Caco-2 (cell line): ENCODE results near the gene IPP. TPM values are rescaled to one million over a fixed set of nuclear protein-coding genes. Genes with fewer than 3 reads are reported as not detected.

Source experiments
- BruUV-seq: library from RNA; stranded (reverse); fragments of 400-500 nt; replicated peaks from 2 replicates; lab custom pipeline; 2021; lab: Mats Ljungman, UMichigan
- CTCF ChIA-PET: fragments of 300-600 bp; sonication (Branson Sonifier 250); formaldehyde crosslinking; loops from one replicate; lab custom pipeline; 2022; ENCODE audit warnings: antibody characterized with exemption; lab: Charles Lee
- POLR2A ChIA-PET: fragments of 300-600 bp; sonication (Branson Sonifier 250); formaldehyde crosslinking; loops from one replicate; lab custom pipeline; 2022; ENCODE audit warnings: antibody characterized with exemption; lab: Charles Lee
- DNase-seq, 2 experiments: peaks; one replicate each; pipeline versions ENCODE4 v3.0.0 to v3.0.0-alpha.2; 2020 to 2022
- H3K27me3 ChIP-seq: replicated peaks from 2 replicates; pipeline ENCODE4 v1.6.0; 2011; ENCODE audit warnings: low read length; ENCODE audit not compliant: control insufficient read depth, insufficient read depth
- H3K36me3 ChIP-seq: 2 replicates; pipeline ENCODE4 v1.5.1; 2011; ENCODE audit warnings: low read length; ENCODE audit not compliant: control insufficient read depth, insufficient read depth
- H3K4me1 ChIP-seq: fragments of 250-450 bp; sonication (Bioruptor Pico); 2 replicates; pipeline ENCODE4 v1.5.1; 2020; ENCODE audit warnings: mild to moderate bottlenecking
- H3K4me3 ChIP-seq: 2 replicates; pipeline ENCODE4 v1.5.1; 2011; ENCODE audit warnings: low read depth, mild to moderate bottlenecking, control low read depth, low read length
- H3K9me3 ChIP-seq: fragments of 250-450 bp; sonication (Bioruptor Pico); 2 replicates; pipeline ENCODE4 v1.5.1; 2020; ENCODE audit warnings: mild to moderate bottlenecking, moderate library complexity
- H3K27ac Mint-ChIP-seq: one replicate; pipeline ENCODE4 v1.8.0; 2022; ENCODE audit warnings: mixed read lengths; ENCODE audit not compliant: unreplicated experiment
- H3K27me3 Mint-ChIP-seq: one replicate; pipeline ENCODE4 v1.8.0; 2022; ENCODE audit warnings: mixed read lengths; ENCODE audit not compliant: insufficient read depth, unreplicated experiment
- H3K36me3 Mint-ChIP-seq: one replicate; pipeline ENCODE4 v1.8.0; 2022; ENCODE audit warnings: mild to moderate bottlenecking, mixed read lengths; ENCODE audit not compliant: insufficient read depth, unreplicated experiment
- H3K4me1 Mint-ChIP-seq: one replicate; pipeline ENCODE4 v1.8.0; 2022; ENCODE audit warnings: low read depth, mixed read lengths; ENCODE audit not compliant: unreplicated experiment
- H3K4me3 Mint-ChIP-seq: one replicate; pipeline ENCODE4 v1.8.0; 2022; ENCODE audit warnings: mild to moderate bottlenecking, moderate library complexity, mixed read lengths; ENCODE audit not compliant: unreplicated experiment
- H3K9me3 Mint-ChIP-seq: one replicate; pipeline ENCODE4 v1.8.0; 2022; ENCODE audit warnings: mixed read lengths; ENCODE audit not compliant: unreplicated experiment
- CTCF ChIP-seq, 2 experiments: fragments of 200-600 bp in 1 of 2; IDR thresholded peaks; 1 replicate in 1 of 2; 2 replicates in 1 of 2; pipeline versions ENCODE4 v1.5.1 to v1.8.0; 2011 to 2022; ENCODE audit warnings: antibody characterized with exemption in 1 of 2, control low read depth in 1 of 2, inconsistent platforms in 1 of 2, low read depth in 1 of 2, low read length in 1 of 2, mild to moderate bottlenecking in 1 of 2, moderate library complexity in 1 of 2; ENCODE audit not compliant: insufficient read depth in 1 of 2, severe bottlenecking in 1 of 2, unreplicated experiment in 1 of 2
- intact Hi-C: fragments of 100-400 bp; cut with micrococcal nuclease; formaldehyde crosslinking; loops from one replicate; pipeline ENCODE4 v1.10.0; 2022; ENCODE audit not compliant: unreplicated experiment
- total RNA-seq: library from RNA; stranded (reverse); gene quantifications from 2 replicates; pipeline ENCODE4 v1.2.3, GENCODE V29; 2022

IPP gene
- total RNA-seq, 1 experiment from 2014 or later, result 7.6 TPM

GRCh38 chr1:45765999-45766792 is 15.7 kb upstream of the IPP start:
- no peak for DNase-seq
- Histone ChIP-seq H3K4me1 (no peaks in the 10 kb centered on the region), H3K27me3 (no peaks in the 10 kb centered on the region), H3K4me3 (no peak overlapping the region), H3K36me3 (no peaks in the 10 kb centered on the region), H3K9me3 (no peaks in the 10 kb centered on the region)
- no TSS peak for BruUV-seq
- Mint-ChIP-seq H3K36me3 (no peaks in the 10 kb centered on the region), H3K27me3 (no peaks in the 10 kb centered on the region), H3K4me1 (no peaks in the 10 kb centered on the region), H3K9me3 (no peaks in the 10 kb centered on the region), H3K27ac (no peak overlapping the region), H3K4me3 (no peak overlapping the region)
- ChIA-PET CTCF (no interaction called here), POLR2A (no interaction called here)
- intact Hi-C loops, result no loop called here
- TF ChIP-seq CTCF (IDR thresholded peaks at IDR 0.05; ENCODE audit: insufficient read depth in 1 of 2, low read depth in 1 of 2, low read length in 1 of 2, severe bottlenecking in 1 of 2, unreplicated experiment in 1 of 2), result no peak

- Histone ChIP-seq H3K36me3 (no peaks in the 10 kb centered on the region), H3K4me3 (no peak overlapping the region), H3K4me1 (peaks cover 9% of the 10 kb centered on the region; the same call in 1 of the 2 replicates), H3K27me3 (no peaks in the 10 kb centered on the region), H3K9me3 (no peaks in the 10 kb centered on the region)
- CTCF ChIA-PET, result no interaction called here
- H3K9me3 Mint-ChIP-seq, result no peaks in the 10 kb centered on the region
- no peak overlapping the region for H3K27ac Mint-ChIP-seq
- no peaks in the 10 kb centered on the region for H3K27me3 Mint-ChIP-seq
- no peaks in the 10 kb centered on the region for H3K4me1 Mint-ChIP-seq
- intact Hi-C loops, result no loop called here
- DNase-seq, result no peak
- H3K4me3 Mint-ChIP-seq, result no peak overlapping the region
- no peak for TF ChIP-seq CTCF (IDR thresholded peaks at IDR 0.05; ENCODE audit: insufficient read depth in 1 of 2, low read depth in 1 of 2, low read length in 1 of 2, severe bottlenecking in 1 of 2, unreplicated experiment in 1 of 2)
- POLR2A ChIA-PET, result no interaction called here
- no TSS peak for BruUV-seq
- no peaks in the 10 kb centered on the region for H3K36me3 Mint-ChIP-seq
Measured at GRCh38 chr1:45762291-45762690, 11.8 kb upstream of the IPP start.

DNA sequence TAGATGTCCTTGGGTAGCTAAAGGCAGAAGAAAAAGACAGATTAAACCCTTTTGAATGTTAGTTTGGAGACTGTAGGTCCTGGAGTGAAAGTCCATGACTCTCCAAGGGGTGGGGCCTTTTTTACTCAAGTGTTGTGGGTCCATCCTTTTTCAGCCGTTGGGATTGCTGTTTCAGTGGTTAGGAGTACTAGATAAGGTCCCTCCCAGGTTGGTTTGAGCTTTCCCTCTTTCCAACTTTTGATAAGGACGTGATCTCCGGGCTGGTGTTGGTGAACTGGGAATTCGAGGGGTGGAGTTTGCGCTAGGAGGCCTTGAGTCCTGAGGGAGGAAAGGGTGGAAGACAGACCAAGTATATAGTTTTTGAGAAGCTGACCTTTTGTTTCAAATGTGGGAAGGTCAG is 5.2 kb upstream of the IPP start:
- Histone ChIP-seq H3K9me3 (0 out of 2 replicates have a peak, but pooled peaks cover 4% of the 10 kb centered on the region), H3K36me3 (no peaks in the 10 kb centered on the region), H3K4me1 (peaks cover 9% of the 10 kb centered on the region; the same call in 1 of the 2 replicates), H3K4me3 (no peak overlapping the region), H3K27me3 (no peaks in the 10 kb centered on the region)
- intact Hi-C loops, result no loop called here
- Mint-ChIP-seq H3K27me3 (no peaks in the 10 kb centered on the region), H3K27ac (no peak overlapping the region), H3K9me3 (peaks cover 8% of the 10 kb centered on the region), H3K36me3 (peaks cover 4% of the 10 kb centered on the region), H3K4me3 (no peak overlapping the region), H3K4me1 (no peaks in the 10 kb centered on the region)
- no peak for TF ChIP-seq CTCF (IDR thresholded peaks at IDR 0.05; ENCODE audit: insufficient read depth in 1 of 2, low read depth in 1 of 2, low read length in 1 of 2, severe bottlenecking in 1 of 2, unreplicated experiment in 1 of 2)
- no peak for DNase-seq
- no TSS peak for BruUV-seq
- POLR2A ChIA-PET, result interaction anchor here (0.6 kb wide), 1 partner anchor 167 kb away, joined by 3 read pairs; no protein-coding TSS in a partner anchor
- CTCF ChIA-PET, result no interaction called here
